Heart right ventricle (tissue), 16 donors: ENCODE results near the gene PKP2. TPM values are rescaled to one million over a fixed set of nuclear protein-coding genes. Genes with fewer than 3 reads are reported as not detected.
"Not testable (repeated sequence)": the region's sequence is repeated elsewhere in the genome, so short reads cannot be mapped to it uniquely, and the experiment has no call there.

ENCODE experiments used
- ATAC-seq, 8 donors: fragments of 200-7000 bp; cut with Tn5 transposase; one replicate each; pipeline ENCODE4 v1.9.1; 2020; ENCODE audit warnings: mild to moderate bottlenecking in 8 of 8, moderate library complexity in 8 of 8, moderate number of reproducible peaks in 1 of 8
- DNase-seq, 2 donors: peaks; one replicate each; pipeline ENCODE4 v3.0.0-alpha.2; 2020
- H3K27ac ChIP-seq, 10 donors: fragments of 200-600 bp; sonication (generic) in 2 of 10; one replicate each; pipeline versions ENCODE4 v1.5.0 to v1.8.0; 2020 to 2022; ENCODE audit warnings: mild to moderate bottlenecking in 3 of 10
- H3K27me3 ChIP-seq, 7 donors: fragments of 200-600 bp; one replicate each; pipeline ENCODE4 v1.8.0; 2021 to 2022; ENCODE audit warnings: mild to moderate bottlenecking in 2 of 7
- H3K36me3 ChIP-seq, 9 donors: fragments of 200-600 bp; sonication (generic) in 1 of 9; one replicate each; pipeline versions ENCODE4 v1.5.0 to v1.8.0; 2020 to 2022; ENCODE audit warnings: mild to moderate bottlenecking in 2 of 9
- H3K4me1 ChIP-seq, 9 donors: fragments of 200-600 bp; sonication (generic) in 1 of 9; one replicate each; pipeline versions ENCODE4 v1.5.0 to v1.8.0; 2020 to 2022; ENCODE audit warnings: mild to moderate bottlenecking in 4 of 9
- H3K4me3 ChIP-seq, 10 donors: fragments of 200-600 bp; sonication (generic) in 2 of 10; one replicate each; pipeline versions ENCODE4 v1.5.0 to v1.8.0; 2020 to 2022; ENCODE audit warnings: mild to moderate bottlenecking in 7 of 10, moderate library complexity in 2 of 10
- H3K9me3 ChIP-seq, 11 donors: fragments of 200-600 bp in 10 of 11; sonication (generic) in 2 of 11; one replicate each; pipeline versions ENCODE4 v1.5.0 to v1.8.0; 2013 to 2022; ENCODE audit warnings: mild to moderate bottlenecking in 2 of 11, control low read depth in 1 of 11, moderate library complexity in 1 of 11
- WGBS, 2 donors: extraction: QIAGEN DNeasy Blood & Tissue Kit; methylation state at CpG; one replicate each; pipeline ENCODE4 v1.1.7; 2013; ENCODE audit warnings: inconsistent platforms in 1 of 2; 5-methylcytosine and 5-hydroxymethylcytosine counted together
- intact Hi-C, 10 donors: fragments of 100-400 bp; cut with DNase I; formaldehyde crosslinking; loops; one replicate each; pipeline versions ENCODE4 v1.11.1 to v1.14.2; 2022
- polyA plus RNA-seq, 2 donors: library from polyadenylated mRNA; stranded (reverse); fragments of 200-250 nt; gene quantifications; one replicate each; pipeline ENCODE4 v1.2.3, GENCODE V29; 2013
- total RNA-seq, 10 donors: library from RNA; stranded (reverse); fragmentation: NEBNext Ultra II Directional in 3 of 10; extraction: Animal tissue kit (Norgen Biotek cat#: 25700) in 3 of 10; gene quantifications; one replicate each; pipeline versions ENCODE4 v1.2.1 to v1.2.4, GENCODE V29; 2021 to 2023
- TF ChIP-seq, protein P1 (sequence below), 9 donors: fragments of 200-600 bp; sonication (generic) in 2 of 9; IDR thresholded peaks; one replicate each; pipeline versions ENCODE4 v1.5.0 to v1.8.0; 2021 to 2022; ENCODE audit warnings: antibody characterized with exemption in 9 of 9, mild to moderate bottlenecking in 5 of 9, moderate library complexity in 1 of 9
- donor health status: Arrhythmogenic right ventricular cardiomyopathy.
- donor health status: ischemic (EF 13 %, LVEDD 7.1; RV severe dilation, severe dysfunction).
- donor health status: healthy with polysubstance abuse.
- donor health status: DM: no; HTN: yes; CAD: no.
- donor health status: DM: no; HTN: no; CAD: no.
- donor health status: ischemic (EF 25% LVEDD 6.9; RV normal size, moderate dysfunction).
- donor health status: ischemic (EF 25% LVEDD 5.7; RV mildly dilated, moderate dysfunction).
- donor health status: healthy.
- donor health status: DM: yes; HTN: yes; CAD: no.
- donor health status: Ischemic cardiomyopathy.
- donor health status: ischemic (EF 35%, LVEDD 5.7; RV mildly dilated, moderate dysfunction).
- donor health status: nonischemic (EF 11% LVEDD 7.7; RV severe dilation, severe dysfunction).
- donor health status: DM: yes; HTN: yes; CAD: no.
- donor health status: PGD.
- donor health status: ischemic (EF 29% LVEDD 5.4; RV normal size, mild dysfunction).
- donor health status: nonischemic (EF 23%, LVEDD 6.1; RV moderate dilation, normal function).

The PKP2 gene
- total and polyA plus RNA-seq, 12 donors = 92.3 to 639 (median 410) TPM

DNA sequence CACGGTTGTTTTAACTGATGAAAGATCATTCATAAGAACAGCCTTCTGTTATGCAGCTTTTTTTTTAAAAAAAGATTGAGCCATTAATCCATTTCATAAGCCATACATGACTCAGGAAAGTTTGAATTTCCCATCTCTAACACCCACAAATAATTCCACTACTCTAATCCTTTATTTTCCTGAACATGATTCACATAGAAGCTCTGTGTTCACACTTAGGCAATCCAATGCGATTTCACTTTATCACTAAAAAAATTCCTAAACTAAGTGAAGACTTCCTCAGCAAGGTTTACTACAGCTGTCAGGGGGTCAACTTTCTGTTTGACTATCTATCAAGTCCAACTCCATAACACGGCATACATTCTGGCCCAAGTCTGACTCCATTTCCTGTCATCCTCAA is 25.9 kb downstream of the PKP2 start:
- intact Hi-C loops = no loop called here
- H3K36me3 ChIP-seq = peaks cover 0 to 29% (median 4%) of the 10 kb centered on the region in 9 donors
- ATAC-seq (no peak), DNase-seq (no peak)
- no peaks in the 10 kb centered on the region for H3K27me3 ChIP-seq
- TF ChIP-seq, protein P1, sequence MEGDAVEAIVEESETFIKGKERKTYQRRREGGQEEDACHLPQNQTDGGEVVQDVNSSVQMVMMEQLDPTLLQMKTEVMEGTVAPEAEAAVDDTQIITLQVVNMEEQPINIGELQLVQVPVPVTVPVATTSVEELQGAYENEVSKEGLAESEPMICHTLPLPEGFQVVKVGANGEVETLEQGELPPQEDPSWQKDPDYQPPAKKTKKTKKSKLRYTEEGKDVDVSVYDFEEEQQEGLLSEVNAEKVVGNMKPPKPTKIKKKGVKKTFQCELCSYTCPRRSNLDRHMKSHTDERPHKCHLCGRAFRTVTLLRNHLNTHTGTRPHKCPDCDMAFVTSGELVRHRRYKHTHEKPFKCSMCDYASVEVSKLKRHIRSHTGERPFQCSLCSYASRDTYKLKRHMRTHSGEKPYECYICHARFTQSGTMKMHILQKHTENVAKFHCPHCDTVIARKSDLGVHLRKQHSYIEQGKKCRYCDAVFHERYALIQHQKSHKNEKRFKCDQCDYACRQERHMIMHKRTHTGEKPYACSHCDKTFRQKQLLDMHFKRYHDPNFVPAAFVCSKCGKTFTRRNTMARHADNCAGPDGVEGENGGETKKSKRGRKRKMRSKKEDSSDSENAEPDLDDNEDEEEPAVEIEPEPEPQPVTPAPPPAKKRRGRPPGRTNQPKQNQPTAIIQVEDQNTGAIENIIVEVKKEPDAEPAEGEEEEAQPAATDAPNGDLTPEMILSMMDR (IDR thresholded peaks at IDR 0.05) = no peak
- 17 to 26% methylated on average over 3 of the region's 3 CpGs for WGBS, 2 donors
- no peak overlapping the region for H3K4me3 ChIP-seq
- peak overlapping the region in 6 of 10 donors; percentile 2 to 90 (median 44) for H3K27ac ChIP-seq
- peaks cover 0 to 68% (median 13%) of the 10 kb centered on the region in 9 donors for H3K4me1 ChIP-seq
- no peaks in the 10 kb centered on the region for H3K9me3 ChIP-seq

DNA sequence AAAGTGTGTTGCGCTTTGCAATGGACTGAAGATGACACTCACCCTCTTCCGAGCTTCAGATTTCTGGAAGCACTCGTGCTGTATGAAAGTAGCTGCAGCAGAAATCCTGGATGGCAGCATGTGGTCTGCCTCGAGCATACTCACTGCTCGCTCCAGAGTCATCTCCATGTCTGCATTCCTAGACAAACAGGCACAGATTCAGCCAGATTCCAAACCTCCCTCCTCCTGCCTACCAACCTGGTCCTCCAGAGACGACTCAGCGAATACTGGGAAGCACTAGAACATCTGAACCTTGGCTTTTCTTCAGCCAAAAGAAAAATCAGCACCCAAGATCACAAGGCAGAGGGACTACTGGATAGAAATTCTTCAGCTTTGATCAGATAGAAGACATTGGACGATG is 27.7 kb downstream of the PKP2 start:
- WGBS, 2 donors = 72 to 78% methylated on average over 8 of the region's 8 CpGs

DNA sequence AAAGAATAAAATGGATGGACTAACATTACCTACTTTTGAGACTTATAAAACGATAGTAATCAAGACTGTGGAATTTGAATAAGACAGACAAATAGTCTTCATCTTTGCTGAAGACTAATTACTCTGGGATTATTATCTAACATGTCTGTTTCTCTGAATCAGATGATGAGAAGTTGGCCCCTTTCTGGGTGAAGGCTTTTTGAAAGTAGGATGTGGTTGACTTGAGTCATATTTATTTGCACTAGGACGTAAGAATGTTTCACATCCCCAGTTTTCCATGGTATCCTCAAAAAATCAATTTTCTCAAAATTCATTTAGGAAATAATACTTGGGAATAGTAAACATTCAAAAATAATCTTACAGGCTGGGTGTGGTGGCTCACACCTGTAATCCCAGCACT is 31.8 kb downstream of the PKP2 start:
- H3K27ac ChIP-seq = peak overlapping the region in 2 of 10 donors; percentile 6 to 16
- peaks cover 0 to 26% (median 4%) of the 10 kb centered on the region in 9 donors for H3K36me3 ChIP-seq
- intact Hi-C loops = no loop called here
- no peaks in the 10 kb centered on the region for H3K27me3 ChIP-seq
- H3K4me1 ChIP-seq = peaks cover 0 to 40% (median 0%) of the 10 kb centered on the region in 9 donors
- H3K9me3 ChIP-seq = no peaks in the 10 kb centered on the region
- DNase-seq = no peak
- TF ChIP-seq, protein P1 (IDR thresholded peaks at IDR 0.05) = no peak
- ATAC-seq = no peak
- no peak overlapping the region for H3K4me3 ChIP-seq
- 73 to 82% methylated on average over 2 of the region's 2 CpGs for WGBS, 2 donors

More for the DNA sequence above, 27.7 kb downstream of the PKP2 start:
- no peak overlapping the region for H3K4me3 ChIP-seq
- H3K36me3 ChIP-seq = peaks cover 0 to 26% (median 4%) of the 10 kb centered on the region in 9 donors
- TF ChIP-seq, protein P1 (IDR thresholded peaks at IDR 0.05) = no peak
- no peaks in the 10 kb centered on the region for H3K9me3 ChIP-seq
- H3K27me3 ChIP-seq = no peaks in the 10 kb centered on the region
- H3K27ac ChIP-seq = peak overlapping the region in 2 of 10 donors; percentile 22 to 90
- H3K4me1 ChIP-seq = peaks cover 0 to 53% (median 10%) of the 10 kb centered on the region in 9 donors
- intact Hi-C loops = no loop called here
- DNase-seq (no peak), ATAC-seq (no peak)

DNA sequence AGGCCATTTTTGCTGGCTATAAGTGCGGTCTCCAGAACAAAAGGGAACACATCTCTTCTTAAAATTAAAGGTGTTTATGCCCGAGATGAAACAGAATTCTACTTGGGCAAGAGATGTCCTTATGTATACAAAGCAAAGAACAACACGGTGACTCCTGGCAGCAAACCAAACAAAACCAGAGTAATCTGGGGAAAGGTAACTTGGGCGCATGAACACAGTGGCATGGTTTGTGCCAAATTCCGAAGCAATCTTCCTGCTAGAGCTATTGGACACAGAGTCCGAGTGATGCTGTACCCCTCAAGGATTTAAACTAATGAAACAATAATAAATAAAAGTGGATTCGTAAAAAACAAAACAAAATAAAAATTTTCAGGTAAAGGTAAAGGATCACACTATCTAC is 33.4 kb downstream of the PKP2 start:
- no peaks in the 10 kb centered on the region for H3K9me3 ChIP-seq
- intact Hi-C loops = no loop called here
- TF ChIP-seq, protein P1 (IDR thresholded peaks at IDR 0.05) = no peak
- no peak overlapping the region for H3K4me3 ChIP-seq
- peaks cover 0 to 46% (median 0%) of the 10 kb centered on the region in 9 donors for H3K4me1 ChIP-seq
- ATAC-seq (peak in 7 of 8 donors; percentile 13 to 73 (median 56)), DNase-seq (peak in 1 of 2 donors; percentile 22)
- 61 to 62% methylated on average over 7 of the region's 7 CpGs for WGBS, 2 donors
- peaks cover 0 to 22% (median 0%) of the 10 kb centered on the region in 9 donors for H3K36me3 ChIP-seq
- H3K27ac ChIP-seq = peak overlapping the region in 6 of 10 donors; percentile 14 to 65 (median 50)
- H3K27me3 ChIP-seq = no peaks in the 10 kb centered on the region

DNA sequence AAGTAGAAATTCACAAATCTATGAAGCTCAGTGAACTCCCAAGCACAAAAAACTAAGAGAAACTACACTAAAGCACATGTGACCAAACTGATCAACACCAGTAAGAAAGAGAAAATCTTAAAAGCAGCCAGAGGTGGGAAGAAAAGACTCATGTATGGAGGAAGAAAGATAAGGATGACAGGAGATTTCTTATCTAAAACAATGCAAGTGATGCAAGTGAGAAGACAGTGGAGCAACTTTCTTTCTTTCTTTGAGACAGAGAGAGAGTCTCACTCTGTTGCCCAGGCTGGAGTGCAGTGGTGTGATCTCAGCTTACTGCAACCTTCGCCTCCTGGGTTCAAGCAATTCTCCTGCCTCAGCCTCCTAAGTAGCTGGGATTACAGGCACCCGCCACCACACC is 34.9 kb downstream of the PKP2 start:
- H3K4me3 ChIP-seq, intact Hi-C loops, DNase-seq, H3K9me3 ChIP-seq, H3K36me3 ChIP-seq, ATAC-seq, H3K27me3 ChIP-seq: not testable (repeated sequence)
- H3K4me1 ChIP-seq = peaks cover 0 to 59% (median 8%) of the 10 kb centered on the region in 9 donors
- 88 to 89% methylated on average over 2 of the region's 2 CpGs for WGBS, 2 donors
- H3K27ac ChIP-seq = peak overlapping the region in 1 of 10 donors; percentile 65
